OCI-LY3 (cell line): ENCODE results near the gene CES3.

Experiments
- EZH2phosphoT487 ChIP-seq: fragments of 200-600 bp; shearing (Covaris generic); IDR thresholded peaks from 2 replicates; pipeline ENCODE4 v1.6.1; 2018; ENCODE audit warnings: antibody characterized with exemption, mixed run types, low read depth
- TF ChIP-seq, protein P1 (sequence below): fragments of 200-600, 300-600 bp; sonication (generic); IDR thresholded peaks from 2 replicates; pipeline ENCODE4 v1.5.1; 2014; ENCODE audit warnings: antibody characterized with exemption, low read length, low read depth

DNA sequence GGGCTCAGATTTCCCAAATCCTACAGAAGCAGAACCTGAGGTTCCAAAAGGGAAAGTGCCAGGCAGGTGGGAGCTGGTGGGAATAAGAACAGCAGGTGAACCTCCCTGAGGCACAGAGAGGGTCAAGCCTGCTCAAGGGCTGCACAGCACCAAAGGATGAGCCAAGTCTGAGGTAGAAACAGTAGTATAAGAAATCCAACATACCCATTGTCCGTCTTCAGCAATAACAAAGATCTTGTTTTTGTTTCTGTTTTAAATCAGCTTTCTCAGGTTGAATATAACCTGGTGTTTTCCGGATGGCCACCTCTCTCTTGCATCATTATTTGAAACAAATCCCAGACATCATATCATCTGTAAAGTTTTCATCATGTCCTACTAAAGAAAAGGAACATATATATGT lies 10.6 kb upstream of the CES3 start:
- TF ChIP-seq, protein P1, sequence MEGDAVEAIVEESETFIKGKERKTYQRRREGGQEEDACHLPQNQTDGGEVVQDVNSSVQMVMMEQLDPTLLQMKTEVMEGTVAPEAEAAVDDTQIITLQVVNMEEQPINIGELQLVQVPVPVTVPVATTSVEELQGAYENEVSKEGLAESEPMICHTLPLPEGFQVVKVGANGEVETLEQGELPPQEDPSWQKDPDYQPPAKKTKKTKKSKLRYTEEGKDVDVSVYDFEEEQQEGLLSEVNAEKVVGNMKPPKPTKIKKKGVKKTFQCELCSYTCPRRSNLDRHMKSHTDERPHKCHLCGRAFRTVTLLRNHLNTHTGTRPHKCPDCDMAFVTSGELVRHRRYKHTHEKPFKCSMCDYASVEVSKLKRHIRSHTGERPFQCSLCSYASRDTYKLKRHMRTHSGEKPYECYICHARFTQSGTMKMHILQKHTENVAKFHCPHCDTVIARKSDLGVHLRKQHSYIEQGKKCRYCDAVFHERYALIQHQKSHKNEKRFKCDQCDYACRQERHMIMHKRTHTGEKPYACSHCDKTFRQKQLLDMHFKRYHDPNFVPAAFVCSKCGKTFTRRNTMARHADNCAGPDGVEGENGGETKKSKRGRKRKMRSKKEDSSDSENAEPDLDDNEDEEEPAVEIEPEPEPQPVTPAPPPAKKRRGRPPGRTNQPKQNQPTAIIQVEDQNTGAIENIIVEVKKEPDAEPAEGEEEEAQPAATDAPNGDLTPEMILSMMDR: no peak
- TF ChIP-seq EZH2phosphoT487: no peak
